Measurements from ENCODE around the gene OR10AD1. TPM values are rescaled to one million over a fixed set of nuclear protein-coding genes. Genes with fewer than 3 reads are reported as not detected.

OR10AD1 gene
- total RNA-seq, 4 donors from 2014 or later, result not detected

DNA sequence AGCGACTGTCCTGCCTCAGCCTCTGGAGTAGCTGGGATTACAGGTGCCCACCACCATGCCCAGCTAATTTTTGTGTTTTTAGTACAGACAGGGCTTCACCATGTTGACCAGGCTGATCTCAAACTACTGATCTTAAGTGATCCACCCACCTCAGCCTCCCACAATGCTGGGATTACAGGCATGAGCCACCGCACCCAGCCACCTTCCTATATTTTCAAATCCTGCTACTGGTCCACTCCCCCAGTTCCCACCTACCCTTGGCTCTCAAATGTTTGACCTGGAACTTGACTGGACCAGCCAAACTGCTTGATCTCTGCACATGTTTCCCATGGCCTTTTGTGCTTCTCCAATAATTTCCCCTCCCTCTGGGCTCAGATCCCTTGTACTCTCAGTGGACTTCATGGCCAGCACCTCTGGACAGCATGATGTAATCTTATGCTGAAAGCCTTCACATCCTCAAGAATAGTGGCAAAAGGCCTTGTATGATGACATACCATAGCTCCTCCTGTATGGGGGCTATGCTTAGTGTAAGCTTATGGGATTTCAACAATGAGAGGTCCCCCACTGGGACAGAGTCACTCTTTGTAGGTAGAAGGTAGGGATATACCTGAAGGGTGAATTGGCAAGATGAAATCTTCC is 22.1 kb downstream of the OR10AD1 start:
- Histone ChIP-seq H3K9me3 (no peaks in the 10 kb centered on the region), H3K4me3 (no peak overlapping the region), H3K27ac (no peak overlapping the region), H3K36me3 (no peaks in the 10 kb centered on the region), H3K27me3 (no peaks in the 10 kb centered on the region), H3K4me1 (peaks cover 0 to 21% (median 5%) of the 10 kb centered on the region in 4 donors)
- no peak for TF ChIP-seq POLR2A (IDR thresholded peaks at IDR 0.05)
- TF ChIP-seq, protein P1, sequence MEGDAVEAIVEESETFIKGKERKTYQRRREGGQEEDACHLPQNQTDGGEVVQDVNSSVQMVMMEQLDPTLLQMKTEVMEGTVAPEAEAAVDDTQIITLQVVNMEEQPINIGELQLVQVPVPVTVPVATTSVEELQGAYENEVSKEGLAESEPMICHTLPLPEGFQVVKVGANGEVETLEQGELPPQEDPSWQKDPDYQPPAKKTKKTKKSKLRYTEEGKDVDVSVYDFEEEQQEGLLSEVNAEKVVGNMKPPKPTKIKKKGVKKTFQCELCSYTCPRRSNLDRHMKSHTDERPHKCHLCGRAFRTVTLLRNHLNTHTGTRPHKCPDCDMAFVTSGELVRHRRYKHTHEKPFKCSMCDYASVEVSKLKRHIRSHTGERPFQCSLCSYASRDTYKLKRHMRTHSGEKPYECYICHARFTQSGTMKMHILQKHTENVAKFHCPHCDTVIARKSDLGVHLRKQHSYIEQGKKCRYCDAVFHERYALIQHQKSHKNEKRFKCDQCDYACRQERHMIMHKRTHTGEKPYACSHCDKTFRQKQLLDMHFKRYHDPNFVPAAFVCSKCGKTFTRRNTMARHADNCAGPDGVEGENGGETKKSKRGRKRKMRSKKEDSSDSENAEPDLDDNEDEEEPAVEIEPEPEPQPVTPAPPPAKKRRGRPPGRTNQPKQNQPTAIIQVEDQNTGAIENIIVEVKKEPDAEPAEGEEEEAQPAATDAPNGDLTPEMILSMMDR (IDR thresholded peaks at IDR 0.05), result no peak
- no peak for DNase-seq

DNA sequence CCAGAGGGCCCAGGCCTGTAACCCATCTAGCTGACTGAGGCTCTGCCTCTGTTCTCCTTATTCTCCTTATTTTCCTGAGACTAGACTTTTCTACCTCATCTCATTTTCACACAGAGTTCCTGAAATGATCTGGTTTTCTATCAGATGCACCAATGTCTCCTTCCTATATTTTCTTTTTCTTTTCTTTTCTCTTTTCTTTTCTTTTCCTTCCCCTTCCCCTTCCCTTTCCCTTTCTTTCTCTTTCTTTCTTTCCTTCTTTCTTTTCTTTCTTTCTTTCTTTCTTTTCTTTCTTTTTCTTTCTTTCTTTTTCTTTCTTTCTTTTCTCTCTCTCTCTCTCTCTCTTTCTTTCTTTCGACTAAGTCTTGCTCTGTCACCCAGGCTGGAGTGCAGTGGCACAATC is 22.7 kb downstream of the OR10AD1 start:
- no peaks in the 10 kb centered on the region for H3K27me3 ChIP-seq
- no peaks in the 10 kb centered on the region for H3K36me3 ChIP-seq
- DNase-seq, result no peak
- TF ChIP-seq POLR2A (IDR thresholded peaks at IDR 0.05), result no peak
- no peak overlapping the region for H3K27ac ChIP-seq
- no peaks in the 10 kb centered on the region for H3K9me3 ChIP-seq
- H3K4me1 ChIP-seq, result peaks cover 0 to 21% (median 5%) of the 10 kb centered on the region in 4 donors
- no peak overlapping the region for H3K4me3 ChIP-seq

DNA sequence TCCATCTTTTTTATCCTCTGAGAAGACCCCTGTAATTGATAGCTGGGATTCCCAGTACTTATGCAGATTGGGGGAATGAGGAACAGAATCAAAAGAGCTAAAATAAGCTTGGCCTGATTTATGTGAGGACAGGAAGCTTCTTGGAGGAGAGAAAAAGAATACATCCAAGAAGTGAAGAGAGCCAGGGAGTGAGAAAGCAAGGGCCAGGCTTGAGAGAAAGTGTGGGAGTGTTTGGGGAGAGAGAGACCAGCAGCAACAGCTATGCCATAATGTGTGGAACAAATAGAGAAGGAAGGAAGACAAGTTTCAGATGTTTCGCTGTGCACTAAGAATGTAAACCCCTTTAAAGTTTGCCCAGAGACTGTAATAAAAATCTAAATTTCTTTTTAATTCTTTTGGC is 23.6 kb downstream of the OR10AD1 start:
- DNase-seq, result no peak
- H3K9me3 ChIP-seq, result no peaks in the 10 kb centered on the region
- H3K36me3 ChIP-seq, result no peaks in the 10 kb centered on the region
- TF ChIP-seq, protein P1 (IDR thresholded peaks at IDR 0.05), result no peak
- TF ChIP-seq POLR2A (IDR thresholded peaks at IDR 0.05), result no peak
- H3K27me3 ChIP-seq, result no peaks in the 10 kb centered on the region
- H3K4me3 ChIP-seq, result no peak overlapping the region
- H3K4me1 ChIP-seq, result peaks cover 0 to 20% (median 5%) of the 10 kb centered on the region in 4 donors
- no peak overlapping the region for H3K27ac ChIP-seq

DNA sequence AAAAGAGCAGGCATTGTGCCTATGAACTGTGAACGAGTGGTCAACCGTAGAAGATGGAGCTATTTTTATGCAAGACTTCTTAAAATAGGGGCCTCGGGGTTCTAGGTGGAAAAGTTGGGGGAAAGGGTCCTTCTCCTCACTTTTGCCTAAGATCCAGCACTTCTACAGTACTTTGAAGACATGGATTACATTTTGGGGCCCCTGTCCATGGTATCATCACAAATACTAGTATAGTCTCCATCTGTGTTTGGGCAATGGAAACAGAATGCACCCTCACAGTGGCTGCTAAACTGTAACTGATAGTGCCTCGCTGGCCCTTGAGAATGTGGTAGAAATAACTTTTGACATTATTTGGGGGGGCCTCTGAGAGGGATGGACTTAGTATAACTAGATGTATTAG is 25.1 kb downstream of the OR10AD1 start:
- no peak for DNase-seq
- Histone ChIP-seq H3K4me3 (no peak overlapping the region), H3K9me3 (no peaks in the 10 kb centered on the region), H3K4me1 (peaks cover 0 to 5% (median 0%) of the 10 kb centered on the region in 4 donors), H3K27me3 (no peaks in the 10 kb centered on the region), H3K36me3 (no peaks in the 10 kb centered on the region), H3K27ac (no peak overlapping the region)
- TF ChIP-seq, protein P1 (IDR thresholded peaks at IDR 0.05), result no peak
- TF ChIP-seq POLR2A (IDR thresholded peaks at IDR 0.05), result no peak

DNA sequence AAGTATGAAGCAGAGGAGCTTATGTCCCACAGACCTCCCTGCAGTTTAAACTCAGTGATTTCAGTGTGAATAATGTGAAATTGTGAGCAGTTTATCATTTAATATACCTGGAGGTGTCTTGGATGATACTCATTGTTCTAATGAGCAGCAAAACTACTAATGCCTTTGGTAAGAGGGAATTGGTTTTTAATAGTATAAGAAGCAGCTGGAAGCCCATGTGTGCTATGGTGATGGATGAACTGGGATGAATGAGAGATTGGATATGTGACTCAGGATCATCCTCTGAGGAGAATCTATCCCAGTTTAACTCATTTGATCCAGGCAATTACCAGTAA is 26.7 kb downstream of the OR10AD1 start:
- H3K36me3 ChIP-seq, result no peaks in the 10 kb centered on the region
- no peak overlapping the region for H3K27ac ChIP-seq
- TF ChIP-seq POLR2A (IDR thresholded peaks at IDR 0.05), result no peak
- TF ChIP-seq, protein P1 (IDR thresholded peaks at IDR 0.05), result no peak
- no peak for DNase-seq
- H3K4me3 ChIP-seq, result no peak overlapping the region
- H3K9me3 ChIP-seq, result no peaks in the 10 kb centered on the region
- no peaks in the 10 kb centered on the region for H3K4me1 ChIP-seq
- H3K27me3 ChIP-seq, result no peaks in the 10 kb centered on the region

DNA sequence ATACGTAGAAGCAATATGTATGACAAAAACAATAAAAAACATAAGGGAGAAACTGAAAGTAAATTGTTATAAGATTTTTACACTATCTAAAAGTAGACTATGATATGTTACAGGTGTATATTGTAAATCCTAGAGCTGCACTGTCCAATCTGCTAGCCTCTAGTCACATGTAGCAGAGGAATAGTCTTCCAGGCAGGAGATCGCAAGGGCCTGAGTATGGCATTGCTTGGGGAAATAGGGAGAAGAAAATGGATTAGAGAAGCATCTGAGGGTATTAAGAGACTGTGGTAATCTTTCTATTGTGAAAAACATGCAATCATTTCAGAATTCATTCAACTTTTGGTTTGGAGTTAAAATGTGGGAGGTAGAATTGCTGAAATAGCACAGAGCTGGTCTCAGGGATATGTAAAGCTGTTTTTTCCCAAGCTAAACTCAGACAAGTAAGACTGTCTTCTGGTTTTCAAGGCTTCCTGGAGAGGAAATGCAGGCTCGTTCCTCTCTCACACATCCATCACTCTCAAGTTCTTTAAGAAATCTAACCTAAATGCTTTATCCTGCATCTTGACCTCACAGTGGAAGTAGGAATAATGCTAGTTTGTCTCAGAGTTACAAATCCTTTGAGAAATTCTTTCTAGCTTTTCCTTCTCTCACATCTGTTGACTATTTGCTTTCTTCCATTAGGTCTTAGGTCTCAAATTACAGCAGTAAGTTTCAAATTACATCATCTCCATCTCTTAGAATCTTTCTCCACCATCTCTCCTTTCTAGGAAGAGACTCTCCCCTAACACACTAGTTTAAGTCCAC is 27.3 kb downstream of the OR10AD1 start:
- H3K4me1 ChIP-seq, result no peaks in the 10 kb centered on the region
- no peaks in the 10 kb centered on the region for H3K36me3 ChIP-seq
- TF ChIP-seq POLR2A (IDR thresholded peaks at IDR 0.05), result no peak
- TF ChIP-seq, protein P1 (IDR thresholded peaks at IDR 0.05), result no peak
- H3K27ac ChIP-seq, result no peak overlapping the region
- no peak for DNase-seq
- no peak overlapping the region for H3K4me3 ChIP-seq
- H3K27me3 ChIP-seq, result no peaks in the 10 kb centered on the region
- no peaks in the 10 kb centered on the region for H3K9me3 ChIP-seq

Data from Peyer's patch (tissue), 4 donors.